Large intestine (tissue), 3 donors: ENCODE data around the gene RPAP2. TPM values are rescaled to one million over a fixed set of nuclear protein-coding genes. Genes with fewer than 3 reads are reported as not detected.
"Not testable (repeated sequence)": the region's sequence is repeated elsewhere in the genome, so short reads cannot be mapped to it uniquely, and the experiment has no call there.

ENCODE experiments used
- DNase-seq, 2 donors: peaks; one replicate each; pipeline versions ENCODE4 v3.0.0 to v3.0.0-alpha.2; 2013
- H3K27ac ChIP-seq: one replicate; pipeline ENCODE4 v1.5.1; 2013; ENCODE audit warnings: low read length
- H3K27me3 ChIP-seq: 2 replicates; pipeline ENCODE4 v1.6.1; 2013; ENCODE audit warnings: low read length; ENCODE audit not compliant: control insufficient read depth, insufficient read depth
- H3K36me3 ChIP-seq: 2 replicates; pipeline ENCODE4 v1.6.1; 2013; ENCODE audit warnings: low read length; ENCODE audit not compliant: control insufficient read depth, insufficient read depth
- H3K4me1 ChIP-seq: one replicate; pipeline ENCODE4 v1.6.1; 2013; ENCODE audit warnings: low read length; ENCODE audit not compliant: control insufficient read depth, insufficient read depth
- H3K4me3 ChIP-seq: one replicate; pipeline ENCODE4 v1.5.1; 2013; ENCODE audit warnings: low read length
- H3K9me3 ChIP-seq: one replicate; pipeline ENCODE4 v1.6.1; 2013; ENCODE audit warnings: mild to moderate bottlenecking, low read depth, low read length, moderate library complexity; ENCODE audit not compliant: control insufficient read depth
- WGBS: methylation state at CpG from one replicate; pipeline ENCODE4 v1.1.5; 2013; ENCODE audit warnings: low lambda C conversion rate; ENCODE audit not compliant: insufficient coverage; 5-methylcytosine and 5-hydroxymethylcytosine counted together
- polyA plus RNA-seq: library from polyadenylated mRNA; unstranded; fragments of 120-200 nt; gene quantifications from one replicate; pipeline ENCODE4 v1.2.1, GENCODE V29; 2013

RPAP2 gene
- polyA plus RNA-seq, 1 donor: 21.8 TPM

- no peak for DNase-seq
- Histone ChIP-seq H3K27ac (no peak overlapping the region), H3K27me3 (no peaks in the 10 kb centered on the region), H3K9me3 (no peaks in the 10 kb centered on the region), H3K4me3 (no peak overlapping the region), H3K36me3 (peaks cover 10% of the 10 kb centered on the region), H3K4me1 (no peaks in the 10 kb centered on the region)
- no CpG with 5 or more reads among the region's 2 CpGs for WGBS
Observed at GRCh38 chr1:92372164-92372563, 73.3 kb downstream of the RPAP2 start.

- DNase-seq: no peak
- Histone ChIP-seq H3K27me3 (no peaks in the 10 kb centered on the region), H3K27ac (no peak overlapping the region), H3K4me3 (no peak overlapping the region), H3K9me3 (no peaks in the 10 kb centered on the region), H3K4me1 (no peaks in the 10 kb centered on the region), H3K36me3 (peaks cover 6% of the 10 kb centered on the region)
- 80% methylated on average over 1 of the region's 2 CpGs for WGBS
Observed at GRCh38 chr1:92374223-92374622, 75.4 kb downstream of the RPAP2 start.

- H3K27me3 ChIP-seq: no peaks in the 10 kb centered on the region
- no peaks in the 10 kb centered on the region for H3K9me3 ChIP-seq
- H3K4me1 ChIP-seq: no peaks in the 10 kb centered on the region
- peaks cover 5% of the 10 kb centered on the region for H3K36me3 ChIP-seq
- no CpG with 5 or more reads among the region's 2 CpGs for WGBS
- DNase-seq: no peak
- H3K27ac ChIP-seq: no peak overlapping the region
- no peak overlapping the region for H3K4me3 ChIP-seq
Observed at GRCh38 chr1:92376345-92376744, 77.5 kb downstream of the RPAP2 start.

GRCh38 chr1:92377991-92378390 lies 79.1 kb downstream of the RPAP2 start:
- not testable (repeated sequence) for H3K36me3 ChIP-seq, H3K9me3 ChIP-seq, DNase-seq, H3K4me3 ChIP-seq, H3K27me3 ChIP-seq, H3K4me1 ChIP-seq, H3K27ac ChIP-seq
- WGBS: no CpG with 5 or more reads among the region's 4 CpGs

- Histone ChIP-seq H3K4me1 (no peaks in the 10 kb centered on the region), H3K36me3 (peaks cover 11% of the 10 kb centered on the region), H3K27ac (no peak overlapping the region), H3K9me3 (no peaks in the 10 kb centered on the region), H3K27me3 (no peaks in the 10 kb centered on the region), H3K4me3 (no peak overlapping the region)
- DNase-seq: no peak
- no CpG with 5 or more reads among the region's 2 CpGs for WGBS
Observed at GRCh38 chr1:92380867-92381266, 82.0 kb downstream of the RPAP2 start.

GRCh38 chr1:92393966-92394365 lies 95.1 kb downstream of the RPAP2 start:
- no CpG with 5 or more reads among the region's 4 CpGs for WGBS
- not testable (repeated sequence) for H3K4me3 ChIP-seq, H3K4me1 ChIP-seq, H3K27ac ChIP-seq, H3K36me3 ChIP-seq, H3K9me3 ChIP-seq, DNase-seq, H3K27me3 ChIP-seq

- no peaks in the 10 kb centered on the region for H3K27me3 ChIP-seq
- WGBS: no CpG with 5 or more reads among the region's 2 CpGs
- no peak overlapping the region for H3K4me3 ChIP-seq
- no peaks in the 10 kb centered on the region for H3K36me3 ChIP-seq
- no peak for DNase-seq
- H3K27ac ChIP-seq: no peak overlapping the region
- H3K4me1 ChIP-seq: no peaks in the 10 kb centered on the region
- peaks cover 2% of the 10 kb centered on the region for H3K9me3 ChIP-seq
Observed at GRCh38 chr1:92398519-92398918, 99.7 kb downstream of the RPAP2 start.

- H3K27ac ChIP-seq: no peak overlapping the region
- H3K27me3 ChIP-seq: no peaks in the 10 kb centered on the region
- H3K36me3 ChIP-seq: no peaks in the 10 kb centered on the region
- DNase-seq: no peak
- peaks cover 8% of the 10 kb centered on the region for H3K9me3 ChIP-seq
- no peak overlapping the region for H3K4me3 ChIP-seq
- no peaks in the 10 kb centered on the region for H3K4me1 ChIP-seq
Observed at GRCh38 chr1:92399076-92399475, 100.2 kb downstream of the RPAP2 start.

GRCh38 chr1:92404661-92405060 lies 105.8 kb downstream of the RPAP2 start:
- Histone ChIP-seq H3K27me3 (no peaks in the 10 kb centered on the region), H3K4me1 (peaks cover 2% of the 10 kb centered on the region), H3K4me3 (no peak overlapping the region), H3K36me3 (no peaks in the 10 kb centered on the region), H3K27ac (no peak overlapping the region), H3K9me3 (peaks cover 8% of the 10 kb centered on the region)
- no CpG with 5 or more reads among the region's 1 CpG for WGBS
- DNase-seq: no peak

GRCh38 chr1:92408825-92409224 lies 110.0 kb downstream of the RPAP2 start:
- H3K4me1 ChIP-seq: peaks cover 2% of the 10 kb centered on the region
- peaks cover 3% of the 10 kb centered on the region for H3K9me3 ChIP-seq
- H3K27me3 ChIP-seq: no peaks in the 10 kb centered on the region
- no peak overlapping the region for H3K27ac ChIP-seq
- DNase-seq: no peak
- no peak overlapping the region for H3K4me3 ChIP-seq
- 100% methylated on average over 1 of the region's 1 CpG for WGBS
- no peaks in the 10 kb centered on the region for H3K36me3 ChIP-seq

- peaks cover 2% of the 10 kb centered on the region for H3K4me1 ChIP-seq
- H3K36me3 ChIP-seq: no peaks in the 10 kb centered on the region
- no peak overlapping the region for H3K4me3 ChIP-seq
- H3K9me3 ChIP-seq: no peaks in the 10 kb centered on the region
- H3K27me3 ChIP-seq: no peaks in the 10 kb centered on the region
- no CpG with 5 or more reads among the region's 4 CpGs for WGBS
- no peak overlapping the region for H3K27ac ChIP-seq
- no peak for DNase-seq
Observed at GRCh38 chr1:92409946-92410549, 111.2 kb downstream of the RPAP2 start.
